HG03354 (cell line): Measurements from ENCODE around the gene WASHC4.

ENCODE experiments used
- ATAC-seq: cut with Tn5 transposase; IDR thresholded peaks from one replicate; pipeline ENCODE4 v1.9.1; 2021; ENCODE audit warnings: mild to moderate bottlenecking; ENCODE audit not compliant: unreplicated experiment, poor library complexity, severe bottlenecking

Gene WASHC4, protein sequence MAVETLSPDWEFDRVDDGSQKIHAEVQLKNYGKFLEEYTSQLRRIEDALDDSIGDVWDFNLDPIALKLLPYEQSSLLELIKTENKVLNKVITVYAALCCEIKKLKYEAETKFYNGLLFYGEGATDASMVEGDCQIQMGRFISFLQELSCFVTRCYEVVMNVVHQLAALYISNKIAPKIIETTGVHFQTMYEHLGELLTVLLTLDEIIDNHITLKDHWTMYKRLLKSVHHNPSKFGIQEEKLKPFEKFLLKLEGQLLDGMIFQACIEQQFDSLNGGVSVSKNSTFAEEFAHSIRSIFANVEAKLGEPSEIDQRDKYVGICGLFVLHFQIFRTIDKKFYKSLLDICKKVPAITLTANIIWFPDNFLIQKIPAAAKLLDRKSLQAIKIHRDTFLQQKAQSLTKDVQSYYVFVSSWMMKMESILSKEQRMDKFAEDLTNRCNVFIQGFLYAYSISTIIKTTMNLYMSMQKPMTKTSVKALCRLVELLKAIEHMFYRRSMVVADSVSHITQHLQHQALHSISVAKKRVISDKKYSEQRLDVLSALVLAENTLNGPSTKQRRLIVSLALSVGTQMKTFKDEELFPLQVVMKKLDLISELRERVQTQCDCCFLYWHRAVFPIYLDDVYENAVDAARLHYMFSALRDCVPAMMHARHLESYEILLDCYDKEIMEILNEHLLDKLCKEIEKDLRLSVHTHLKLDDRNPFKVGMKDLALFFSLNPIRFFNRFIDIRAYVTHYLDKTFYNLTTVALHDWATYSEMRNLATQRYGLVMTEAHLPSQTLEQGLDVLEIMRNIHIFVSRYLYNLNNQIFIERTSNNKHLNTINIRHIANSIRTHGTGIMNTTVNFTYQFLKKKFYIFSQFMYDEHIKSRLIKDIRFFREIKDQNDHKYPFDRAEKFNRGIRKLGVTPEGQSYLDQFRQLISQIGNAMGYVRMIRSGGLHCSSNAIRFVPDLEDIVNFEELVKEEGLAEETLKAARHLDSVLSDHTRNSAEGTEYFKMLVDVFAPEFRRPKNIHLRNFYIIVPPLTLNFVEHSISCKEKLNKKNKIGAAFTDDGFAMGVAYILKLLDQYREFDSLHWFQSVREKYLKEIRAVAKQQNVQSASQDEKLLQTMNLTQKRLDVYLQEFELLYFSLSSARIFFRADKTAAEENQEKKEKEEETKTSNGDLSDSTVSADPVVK

GRCh38 chr12:105107494-105108371 lies at the start of gene WASHC4:
Gene WASHC4, plus strand, starts transcription at chr12:105107731. Its CDS starts 70 bp downstream, at chr12:105107801.
- peak; percentile 89 for ATAC-seq

DNA sequence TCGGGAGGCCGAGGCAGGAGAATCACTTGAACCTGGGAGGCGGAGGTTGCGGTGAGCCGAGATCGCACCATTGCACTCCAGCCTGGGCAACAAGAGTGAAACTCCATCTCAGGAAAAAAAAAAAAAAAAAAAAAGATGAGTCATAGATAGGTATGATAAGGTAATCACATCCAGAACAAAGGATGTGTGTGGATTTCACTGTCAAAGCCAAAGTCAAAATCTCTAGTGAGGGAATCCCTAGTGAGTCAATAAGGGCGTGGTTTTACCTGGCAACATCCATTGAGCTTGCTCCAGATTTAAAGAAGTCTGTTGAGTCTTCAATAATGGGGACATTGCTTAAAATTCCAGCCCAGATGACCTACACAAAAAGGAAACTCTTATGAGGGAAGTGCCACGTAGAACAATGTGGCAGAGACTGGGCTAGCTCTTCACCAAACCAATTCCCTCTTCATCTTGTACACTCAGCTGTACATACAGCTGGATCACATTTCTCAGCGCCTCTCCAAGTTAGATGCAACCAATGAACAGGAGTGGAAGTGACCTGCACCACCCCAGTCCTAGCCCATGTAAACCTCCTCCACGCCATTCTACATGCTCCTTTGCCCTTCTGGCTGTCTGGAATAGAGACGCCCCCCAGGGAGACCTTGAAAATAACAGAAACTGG lies 46.7 kb upstream of the WASHC4 start:
- ATAC-seq: no peak

DNA sequence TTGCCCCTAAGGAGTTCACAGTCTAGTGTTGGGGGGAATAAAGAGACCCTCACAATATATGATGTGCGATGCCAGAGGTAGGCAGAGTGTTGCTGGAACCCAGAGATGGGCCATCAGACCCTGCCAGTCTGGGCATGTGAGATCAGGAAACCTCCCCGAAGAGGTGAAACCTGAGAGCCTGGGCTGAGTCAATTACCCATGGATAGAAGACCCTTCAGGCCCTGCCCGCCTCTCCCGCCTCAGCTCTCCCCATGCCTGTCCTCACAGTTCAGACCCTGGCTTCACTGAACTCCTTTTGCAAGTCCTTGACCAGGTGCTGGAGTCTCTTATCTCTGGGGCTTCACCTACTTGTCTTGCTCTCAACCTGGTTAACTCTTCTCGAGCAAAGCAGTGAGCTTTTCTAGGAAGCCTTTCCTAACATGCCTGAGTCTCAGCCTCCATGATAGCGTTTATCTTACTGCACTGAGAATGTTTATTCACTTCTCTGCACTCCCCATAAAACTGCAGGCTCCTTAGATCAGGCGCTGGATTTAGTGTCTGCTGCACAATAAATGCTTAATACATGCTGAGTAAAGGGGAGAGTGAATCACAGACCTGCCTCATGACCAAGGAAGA lies 42.9 kb upstream of the WASHC4 start:
- no peak for ATAC-seq

DNA sequence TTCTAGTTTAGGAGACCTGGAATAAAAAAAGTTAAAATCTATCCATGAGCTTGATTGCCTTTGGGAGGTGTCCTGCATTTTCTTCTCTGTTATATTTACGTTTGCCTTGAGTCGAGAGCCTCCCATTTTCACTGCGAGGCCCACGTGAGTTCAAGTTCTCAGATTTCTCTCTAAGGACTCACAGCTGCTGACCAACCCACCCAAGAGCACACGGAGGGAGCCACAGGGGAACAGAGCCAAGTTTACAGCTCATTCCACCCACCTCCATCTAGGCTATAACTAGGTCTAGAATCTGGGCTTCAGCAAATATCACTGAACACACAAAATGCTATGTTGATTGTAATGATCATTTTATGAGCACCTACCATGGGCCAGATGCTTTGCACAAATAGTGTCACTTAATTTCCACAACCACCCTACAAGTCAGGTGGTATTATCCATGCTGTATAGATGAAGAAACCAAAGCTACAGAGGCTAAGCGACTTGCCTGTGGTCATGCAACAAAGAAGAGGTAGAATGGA lies 40.0 kb upstream of the WASHC4 start:
- no peak for ATAC-seq

DNA sequence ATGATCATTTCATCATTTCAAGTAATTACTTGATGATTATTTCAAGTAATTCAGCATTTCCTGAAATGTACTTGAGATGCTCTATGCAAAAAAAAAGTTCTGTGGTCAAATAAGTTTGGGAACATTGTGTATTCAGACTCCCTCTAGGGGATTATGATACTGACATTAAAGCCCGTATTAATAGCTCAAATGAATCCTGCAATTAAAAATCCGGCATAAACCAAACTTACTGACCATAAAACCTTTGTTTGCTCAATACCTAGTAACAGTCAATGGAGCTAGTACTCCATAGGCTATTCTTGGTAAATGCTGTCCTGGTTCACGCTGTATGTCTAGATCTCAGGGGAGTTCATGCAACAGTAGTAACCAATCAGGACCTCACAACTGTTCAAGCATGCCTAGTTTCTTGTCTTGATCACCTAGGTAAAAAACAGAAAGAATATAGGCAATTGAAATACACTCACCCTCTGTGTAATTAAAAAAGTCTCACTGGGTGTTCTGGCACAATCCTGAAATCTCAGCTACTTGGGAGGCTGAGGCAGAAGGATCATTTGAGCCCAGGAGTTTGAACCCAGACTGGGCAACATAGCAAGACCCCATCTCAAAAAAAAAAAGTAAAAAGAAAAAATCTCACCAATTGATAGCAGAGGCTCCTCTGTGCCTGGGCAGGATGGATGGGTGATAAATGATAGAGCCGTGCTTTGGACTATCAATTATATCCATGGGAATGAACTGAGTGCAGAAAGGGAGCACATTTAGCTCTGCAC lies 37.4 kb upstream of the WASHC4 start:
- no peak for ATAC-seq

GRCh38 chr12:105071981-105072380 lies 35.5 kb upstream of the WASHC4 start:
- ATAC-seq: no peak

DNA sequence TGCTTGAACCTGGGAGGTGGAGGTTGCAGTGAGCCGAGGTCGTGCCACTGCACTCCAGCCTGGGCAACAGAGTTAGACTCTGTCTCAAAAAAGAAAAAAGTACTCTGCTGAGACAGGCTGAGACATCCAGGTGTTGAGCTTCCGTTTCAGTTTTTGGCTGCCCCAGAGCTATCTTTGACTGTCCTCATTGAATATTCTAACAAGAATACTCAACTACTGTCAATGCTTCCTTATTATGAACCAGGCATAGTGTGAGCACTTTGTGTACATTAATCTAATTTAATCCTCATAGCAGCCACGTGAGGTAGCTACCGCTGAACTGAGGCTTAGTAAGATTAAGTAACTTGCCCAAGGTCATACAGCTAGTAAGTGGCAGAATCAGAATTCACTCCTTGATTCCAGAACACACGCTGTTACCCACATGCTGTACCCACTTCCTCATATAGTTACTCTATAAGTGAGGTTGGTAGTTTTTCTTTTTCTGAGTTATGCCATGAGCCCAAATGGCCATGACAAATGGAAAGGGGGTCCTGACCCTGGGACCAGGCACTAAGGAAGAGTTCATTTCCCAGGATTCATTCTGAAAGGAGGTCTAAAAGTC lies 34.5 kb upstream of the WASHC4 start:
- no peak for ATAC-seq

DNA sequence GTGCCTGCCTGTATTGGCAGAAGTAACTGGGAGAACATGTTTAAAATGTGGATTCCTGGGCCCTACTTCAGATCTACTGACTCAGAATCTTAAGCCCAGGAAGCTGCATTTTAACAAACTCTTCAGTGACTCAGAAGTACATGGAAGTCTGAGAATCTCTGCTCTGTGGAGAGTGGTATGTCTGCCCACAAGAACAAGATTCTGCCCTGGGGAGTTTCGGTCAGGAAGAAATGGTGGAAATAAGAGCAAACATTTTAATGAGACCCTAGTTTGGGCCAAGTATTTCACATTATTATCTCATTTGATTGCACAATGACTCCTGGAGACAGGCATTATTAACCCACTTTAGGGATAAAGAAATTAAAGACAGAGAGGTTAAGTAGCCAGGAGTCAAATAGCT lies 31.4 kb upstream of the WASHC4 start:
- ATAC-seq: no peak

GRCh38 chr12:105076913-105077312 lies 30.6 kb upstream of the WASHC4 start:
- ATAC-seq: no peak

- no peak for ATAC-seq
Measured at GRCh38 chr12:105077435-105077834, 30.1 kb upstream of the WASHC4 start.

DNA sequence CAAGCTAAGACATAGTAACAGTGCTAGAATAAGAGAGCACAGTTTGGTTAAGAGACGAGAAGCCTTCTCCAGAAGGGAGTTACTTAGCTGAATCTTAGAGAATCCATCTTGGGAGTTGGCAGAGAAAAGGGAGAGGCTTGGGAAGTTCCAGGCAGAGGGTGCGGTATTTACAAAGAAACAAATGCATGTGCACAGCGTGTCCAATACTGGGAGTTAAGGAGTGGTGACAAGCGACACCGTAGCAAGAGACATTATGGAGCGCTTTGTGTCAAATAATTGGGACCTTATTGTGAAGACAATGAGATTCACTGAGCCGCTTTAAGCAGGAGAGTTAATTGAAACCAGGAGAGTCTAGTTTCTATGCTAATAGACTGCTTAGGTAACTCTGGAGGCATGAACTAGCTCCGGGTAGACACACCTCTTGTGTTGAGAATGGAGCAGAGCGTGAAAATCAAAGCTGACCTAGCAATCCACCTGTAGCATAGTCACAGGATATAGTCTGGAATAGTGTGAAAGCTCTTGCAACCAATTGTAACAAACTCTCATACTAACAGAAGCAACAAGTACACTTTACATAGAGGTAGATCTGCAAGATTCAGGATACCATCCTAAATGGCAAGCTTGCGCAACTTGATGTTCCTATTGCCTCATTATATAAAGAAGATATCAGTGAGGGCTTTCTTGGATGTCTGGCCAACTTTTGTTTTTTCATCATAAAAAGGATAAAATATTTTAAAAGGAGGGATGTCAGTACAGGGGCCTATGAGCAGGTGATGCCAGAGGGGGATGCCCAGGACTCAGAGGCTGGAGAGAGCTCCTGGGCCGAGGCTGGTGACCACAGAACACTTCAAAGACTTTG lies 28.6 kb upstream of the WASHC4 start:
- ATAC-seq: no peak

GRCh38 chr12:105083031-105083430 lies 24.5 kb upstream of the WASHC4 start:
- no peak for ATAC-seq

- ATAC-seq: peak; percentile 36
Measured at GRCh38 chr12:105083551-105084105, 23.9 kb upstream of the WASHC4 start.

DNA sequence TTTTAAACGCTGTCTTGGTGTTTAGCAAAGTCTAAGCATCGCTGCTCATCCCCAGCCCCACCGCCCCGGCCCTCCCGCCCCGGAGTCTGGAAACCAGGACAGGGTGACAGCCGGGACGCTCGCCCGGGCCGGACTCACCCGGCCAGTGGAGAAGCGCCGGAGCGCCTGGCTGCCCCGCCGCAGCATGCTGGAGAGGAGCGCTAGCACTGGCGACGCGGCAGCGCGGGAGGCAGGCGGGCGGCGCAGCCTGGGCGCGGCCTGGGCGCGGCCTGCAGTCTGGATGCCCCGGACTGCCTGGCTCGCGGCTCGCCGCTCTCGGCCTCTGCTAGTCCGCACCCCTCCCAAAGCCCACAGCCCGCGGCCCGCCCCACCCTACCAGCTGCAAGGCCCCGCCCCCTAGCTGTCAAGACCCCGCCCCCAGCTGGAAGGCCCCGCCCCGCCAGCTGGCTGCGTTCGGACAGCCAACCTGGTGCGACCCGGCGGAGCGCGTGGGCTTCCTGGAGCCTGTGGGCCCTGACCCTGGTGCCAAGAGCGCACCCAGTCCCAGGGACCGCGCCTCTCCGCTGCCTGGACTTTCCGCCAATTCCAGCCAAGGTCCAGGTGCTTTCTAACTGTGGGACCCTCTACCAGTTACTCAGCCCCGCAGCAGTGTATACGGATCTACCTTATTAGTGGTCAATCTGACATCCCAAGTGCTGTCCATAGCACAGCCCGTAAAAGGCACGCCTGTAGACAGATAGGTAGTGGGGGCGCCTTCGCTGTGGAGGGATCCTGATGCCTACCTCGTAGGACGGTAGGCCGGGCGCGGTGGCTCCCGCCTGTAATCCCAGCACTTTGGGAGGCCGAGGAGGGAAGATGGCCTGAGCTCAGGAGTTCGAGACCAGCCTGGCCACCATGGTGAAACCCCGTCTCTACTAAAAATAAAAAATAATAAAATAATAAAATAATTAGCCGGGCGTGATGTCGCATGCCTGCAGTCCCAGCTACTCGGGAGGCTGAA lies 23.0 kb upstream of the WASHC4 start, which contains the start of gene ALDH1L2:
TSS of gene ALDH1L2 (minus strand) at position 208 of the 1,000 bp plus-strand sequence. CDS start at position 186, 22 bp downstream.
- peak; percentile 87 for ATAC-seq

GRCh38 chr12:105085501-105085900 lies 22.0 kb upstream of the WASHC4 start:
- no peak for ATAC-seq
